Subcutaneous adipose tissue (tissue), 4 donors: Measurements from ENCODE around the gene KHK. TPM values are rescaled to one million over a fixed set of nuclear protein-coding genes. Genes with fewer than 3 reads are reported as not detected.

ENCODE experiments used
- CTCF ChIP-seq: fragments of 450-650 bp; IDR thresholded peaks from one replicate; pipeline ENCODE4 v1.5.1; 2016; ENCODE audit warnings: low read depth, mild to moderate bottlenecking, control low read depth, antibody characterized with exemption, moderate library complexity
- total RNA-seq, 4 donors: library from RNA; depleted of rRNA; stranded (reverse); fragments of >200 nt; gene quantifications; one replicate each; pipeline ENCODE4 v1.1.0, GENCODE V29; 2016

Gene KHK
- total RNA-seq, 4 donors from 2014 or later, result 1.1 to 2.9 (median 1.4) TPM

- TF ChIP-seq CTCF, result no peak
Observed at GRCh38 chr2:27042159-27042661, 44.4 kb upstream of the KHK start.

- TF ChIP-seq CTCF, result no peak
Observed at GRCh38 chr2:27042985-27043634, 43.5 kb upstream of the KHK start.

- no peak for TF ChIP-seq CTCF
Observed at GRCh38 chr2:27049422-27050280, 36.9 kb upstream of the KHK start.

- TF ChIP-seq CTCF, result no peak
Observed at GRCh38 chr2:27050281-27050995, 36.1 kb upstream of the KHK start.

- no peak for TF ChIP-seq CTCF
Observed at GRCh38 chr2:27050996-27051901, 35.3 kb upstream of the KHK start, which contains the start of gene AGBL5. TSS of gene AGBL5 (plus strand) at chr2:27051668. CDS start at chr2:27052959, 1,291 bp downstream.

GRCh38 chr2:27051902-27052645, 34.5 kb upstream of the KHK start:
- TF ChIP-seq CTCF, result no peak
